B cell (primary cell): ENCODE data around the gene CDKAL1. TPM values are rescaled to one million over a fixed set of nuclear protein-coding genes. Genes with fewer than 3 reads are reported as not detected.

Experiments
- ATAC-seq: fragments of 200-7000 bp; cut with Tn5 transposase; one replicate; pipeline ENCODE4 v1.10.0; 2021; ENCODE audit warnings: low read depth, mild to moderate bottlenecking, moderate number of reproducible peaks, moderate library complexity
- CTCF ChIA-PET: fragments of 350-600 bp; sonication (Branson Sonifier 250); formaldehyde crosslinking; loops from one replicate; lab custom pipeline; 2021; ENCODE audit warnings: antibody characterized with exemption, inconsistent platforms; lab: Charles Lee
- POLR2A ChIA-PET: fragments of 350-600 bp; sonication (Branson Sonifier 250); formaldehyde crosslinking; loops from one replicate; lab custom pipeline; 2021; ENCODE audit warnings: antibody characterized with exemption; lab: Charles Lee
- DNase-seq: peaks from one replicate; pipeline ENCODE4 v3.0.0; 2013
- H2AFZ ChIP-seq: 2 replicates; pipeline ENCODE4 v1.6.1; 2012; ENCODE audit warnings: mild to moderate bottlenecking, low read depth, low read length; ENCODE audit not compliant: insufficient read depth, poor library complexity, severe bottlenecking
- H3K27ac ChIP-seq, 2 donors: 1 replicate in 1 of 2; 2 replicates in 1 of 2; pipeline ENCODE4 v1.5.1; 2012 to 2013; ENCODE audit warnings: low read length in 2 of 2, mild to moderate bottlenecking in 2 of 2, moderate library complexity in 1 of 2
- H3K27me3 ChIP-seq, 4 experiments: fragments of 200-600 bp in 1 of 4; sonication (generic) in 1 of 4; replicated peaks in 1 of 4; 1 replicate in 2 of 4; 2 replicates in 2 of 4; pipeline versions ENCODE4 v1.6.1 to v1.7.0; 2013 to 2016; ENCODE audit warnings: low read length in 3 of 4, mild to moderate bottlenecking in 2 of 4, mixed read lengths in 1 of 4, moderate library complexity in 1 of 4; ENCODE audit not compliant: insufficient read depth in 4 of 4, control insufficient read depth in 3 of 4; ENCODE audit errors: control extremely low read depth in 1 of 4
- H3K36me3 ChIP-seq, 2 experiments: replicated peaks in 1 of 2; 1 replicate in 1 of 2; 2 replicates in 1 of 2; pipeline versions ENCODE4 v1.6.1 to v1.7.1; 2013; ENCODE audit warnings: low read length in 1 of 2; ENCODE audit not compliant: insufficient read depth in 2 of 2, control insufficient read depth in 1 of 2; ENCODE audit errors: control extremely low read depth in 1 of 2, extremely low read depth in 1 of 2
- H3K4me1 ChIP-seq, 2 donors: fragments of 200-600 bp in 1 of 2; sonication (generic) in 1 of 2; 1 replicate in 1 of 2; 2 replicates in 1 of 2; pipeline versions ENCODE4 v1.5.1 to v1.6.1; 2013 to 2017; ENCODE audit warnings: low read length in 2 of 2; ENCODE audit not compliant: control insufficient read depth in 2 of 2, insufficient read depth in 2 of 2
- H3K4me2 ChIP-seq: replicated peaks from 2 replicates; pipeline ENCODE3; 2012; ENCODE audit warnings: mild to moderate bottlenecking, low read depth, low read length; ENCODE audit not compliant: poor library complexity, severe bottlenecking
- H3K4me3 ChIP-seq, 5 experiments: fragments of 200-600 bp in 1 of 5; sonication (generic) in 1 of 5; 1 replicate in 3 of 5; 2 replicates in 2 of 5; pipeline versions ENCODE4 v1.5.1 to v1.7.0; 2011 to 2016; ENCODE audit warnings: low read length in 4 of 5, mild to moderate bottlenecking in 4 of 5, low read depth in 2 of 5, control low read depth in 1 of 5, moderate library complexity in 1 of 5; ENCODE audit not compliant: insufficient read depth in 1 of 5; ENCODE audit errors: control extremely low read depth in 1 of 5, extremely low read depth in 1 of 5
- H3K79me2 ChIP-seq: fragments of 200-600 bp; sonication (generic); one replicate; pipeline ENCODE4 v1.6.0; 2016; ENCODE audit warnings: low read length; ENCODE audit not compliant: control insufficient read depth, insufficient read depth
- H3K9ac ChIP-seq: fragments of 200-600 bp; sonication (generic); 2 replicates; pipeline ENCODE4 v1.6.1; 2017; ENCODE audit warnings: mild to moderate bottlenecking, low read length, moderate library complexity
- H3K9me3 ChIP-seq, 3 donors: one replicate each; pipeline versions ENCODE4 v1.6.1 to v1.7.1; 2013; ENCODE audit warnings: low read length in 2 of 3; ENCODE audit not compliant: control insufficient read depth in 2 of 3, insufficient read depth in 1 of 3; ENCODE audit errors: control extremely low read depth in 1 of 3
- H4K20me1 ChIP-seq: 2 replicates; pipeline ENCODE4 v1.6.0; 2012; ENCODE audit warnings: mild to moderate bottlenecking, low read length; ENCODE audit not compliant: insufficient read depth, control insufficient read depth, poor library complexity, severe bottlenecking
- H3K27ac Mint-ChIP-seq: one replicate; pipeline ENCODE4 v1.8.0; 2021; ENCODE audit warnings: mixed read lengths
- H3K27me3 Mint-ChIP-seq: one replicate; pipeline ENCODE4 v1.8.0; 2021; ENCODE audit warnings: mixed read lengths
- H3K4me1 Mint-ChIP-seq: one replicate; pipeline ENCODE4 v1.8.0; 2021; ENCODE audit warnings: mixed read lengths
- H3K4me3 Mint-ChIP-seq: one replicate; pipeline ENCODE4 v1.8.0; 2021; ENCODE audit warnings: mixed read lengths
- H3K9me3 Mint-ChIP-seq: one replicate; pipeline ENCODE4 v1.8.0; 2022; ENCODE audit warnings: mixed read lengths; ENCODE audit not compliant: insufficient read depth
- EZH2 ChIP-seq: IDR thresholded peaks from 2 replicates; pipeline ENCODE4 v1.6.1; 2012; ENCODE audit warnings: borderline replicate concordance, low read depth, mild to moderate bottlenecking, moderate library complexity, low read length; ENCODE audit not compliant: insufficient read depth, poor library complexity, severe bottlenecking
- WGBS: methylation state at CpG from one replicate; pipeline ENCODE4 v1.1.5; 2013; ENCODE audit warnings: missing lambda C conversion rate; ENCODE audit not compliant: insufficient coverage; 5-methylcytosine and 5-hydroxymethylcytosine counted together
- intact Hi-C: fragments of 100-400 bp; cut with micrococcal nuclease; formaldehyde crosslinking; loops from one replicate; pipeline ENCODE4 v1.10.0; 2022
- polyA plus RNA-seq: library from polyadenylated mRNA; depleted of rRNA; stranded (reverse); fragments of >200 nt; gene quantifications from 2 replicates; pipeline ENCODE4 v1.2.3, GENCODE V29; 2012
- total RNA-seq, 2 donors: library from RNA; stranded (reverse); fragments of 120-200 nt in 1 of 2; gene quantifications; 1 replicate in 1 of 2; 2 replicates in 1 of 2; pipeline versions ENCODE4 v1.2.3 to v1.2.4, GENCODE V29; 2013 to 2022
- TF ChIP-seq, protein P1 (sequence below): fragments of 200-600 bp; IDR thresholded peaks from one replicate; pipeline ENCODE4 v1.8.0; 2022; ENCODE audit warnings: antibody characterized with exemption, mild to moderate bottlenecking

Gene CDKAL1
- total and polyA plus RNA-seq, 2 donors (not counting 1 experiment from before 2014, with no cell fraction given): 6.1 to 33.3 TPM

DNA sequence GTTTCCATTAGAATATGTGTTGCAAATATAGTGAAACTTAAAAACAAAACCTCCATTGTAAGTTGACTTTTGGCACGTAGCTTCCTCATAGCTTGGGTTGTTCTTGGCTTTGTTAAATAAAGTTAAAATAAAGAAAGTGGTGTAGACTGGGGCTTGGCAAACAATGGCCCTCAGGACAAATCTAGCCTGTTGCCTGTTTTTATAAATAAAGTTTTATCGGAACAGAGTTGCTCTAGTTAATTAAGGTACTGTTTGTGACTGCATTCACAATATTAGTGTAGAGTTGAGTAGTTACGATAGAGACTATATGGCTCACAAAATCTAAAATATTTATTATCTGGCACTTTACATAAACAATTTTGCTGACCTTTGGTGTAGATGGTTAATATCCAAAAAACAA lies 168.8 kb downstream of the CDKAL1 start:
- no peak overlapping the region for H3K4me3 ChIP-seq
- H3K4me1 ChIP-seq: no peaks in the 10 kb centered on the region
- H3K27ac Mint-ChIP-seq: no peak overlapping the region
- TF ChIP-seq EZH2: no peak
- TF ChIP-seq, protein P1, sequence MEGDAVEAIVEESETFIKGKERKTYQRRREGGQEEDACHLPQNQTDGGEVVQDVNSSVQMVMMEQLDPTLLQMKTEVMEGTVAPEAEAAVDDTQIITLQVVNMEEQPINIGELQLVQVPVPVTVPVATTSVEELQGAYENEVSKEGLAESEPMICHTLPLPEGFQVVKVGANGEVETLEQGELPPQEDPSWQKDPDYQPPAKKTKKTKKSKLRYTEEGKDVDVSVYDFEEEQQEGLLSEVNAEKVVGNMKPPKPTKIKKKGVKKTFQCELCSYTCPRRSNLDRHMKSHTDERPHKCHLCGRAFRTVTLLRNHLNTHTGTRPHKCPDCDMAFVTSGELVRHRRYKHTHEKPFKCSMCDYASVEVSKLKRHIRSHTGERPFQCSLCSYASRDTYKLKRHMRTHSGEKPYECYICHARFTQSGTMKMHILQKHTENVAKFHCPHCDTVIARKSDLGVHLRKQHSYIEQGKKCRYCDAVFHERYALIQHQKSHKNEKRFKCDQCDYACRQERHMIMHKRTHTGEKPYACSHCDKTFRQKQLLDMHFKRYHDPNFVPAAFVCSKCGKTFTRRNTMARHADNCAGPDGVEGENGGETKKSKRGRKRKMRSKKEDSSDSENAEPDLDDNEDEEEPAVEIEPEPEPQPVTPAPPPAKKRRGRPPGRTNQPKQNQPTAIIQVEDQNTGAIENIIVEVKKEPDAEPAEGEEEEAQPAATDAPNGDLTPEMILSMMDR: no peak
- no peak overlapping the region for H3K9ac ChIP-seq
- no peak overlapping the region for H2AFZ ChIP-seq
- H3K9me3 ChIP-seq: no peaks in the 10 kb centered on the region
- H3K4me3 Mint-ChIP-seq: no peak overlapping the region
- H4K20me1 ChIP-seq: peaks cover 4% of the 10 kb centered on the region
- peaks cover 14% of the 10 kb centered on the region for H3K79me2 ChIP-seq
- H3K27me3 ChIP-seq: no peaks in the 10 kb centered on the region
- POLR2A ChIA-PET: no interaction called here
- no peaks in the 10 kb centered on the region for H3K36me3 ChIP-seq
- H3K4me1 Mint-ChIP-seq: peaks cover 22% of the 10 kb centered on the region
- H3K27ac ChIP-seq: no peak overlapping the region
- intact Hi-C loops: no loop called here
- no peak overlapping the region for H3K4me2 ChIP-seq
- H3K9me3 Mint-ChIP-seq: no peaks in the 10 kb centered on the region
- H3K27me3 Mint-ChIP-seq: no peaks in the 10 kb centered on the region
- no peak for ATAC-seq
- CTCF ChIA-PET: no interaction called here
- no CpG with 5 or more reads among the region's 3 CpGs for WGBS
- no peak for DNase-seq

DNA sequence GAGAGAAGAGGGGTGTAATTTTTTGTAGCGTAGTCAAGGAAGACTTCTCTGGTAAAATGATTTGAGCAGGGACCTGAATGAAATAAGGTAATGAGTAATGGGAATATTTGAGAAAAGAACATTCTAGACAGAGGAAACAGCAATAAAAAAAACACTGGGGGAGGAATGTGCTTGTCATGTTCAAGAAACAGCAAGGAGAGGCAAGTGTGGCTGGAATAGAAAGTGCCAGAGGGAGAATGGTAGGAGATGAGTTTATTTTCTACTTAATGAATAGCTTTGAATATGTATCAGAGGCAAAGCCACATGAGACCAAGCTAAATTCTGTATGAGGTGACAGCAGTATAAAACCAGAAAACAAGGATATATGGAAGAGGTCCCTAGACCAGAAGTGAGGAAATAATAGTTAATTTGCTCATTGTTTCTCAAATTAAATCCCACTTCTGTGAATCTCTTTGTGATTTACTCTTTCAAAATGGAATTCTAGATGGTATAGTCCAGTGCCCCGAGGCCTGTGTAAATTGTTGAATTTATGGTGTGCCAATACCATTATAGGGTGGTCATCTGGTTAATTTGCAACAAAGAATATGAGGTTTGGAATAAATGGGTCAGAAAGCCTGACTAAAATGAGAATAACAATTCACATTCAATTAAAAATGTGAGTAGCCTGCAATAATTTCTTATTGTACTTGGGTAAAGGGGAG lies 170.2 kb downstream of the CDKAL1 start:
- ChIA-PET CTCF (no interaction called here), POLR2A (no interaction called here)
- Histone ChIP-seq H4K20me1 (peaks cover 4% of the 10 kb centered on the region), H2AFZ (no peak overlapping the region), H3K79me2 (peaks cover 14% of the 10 kb centered on the region), H3K9ac (no peak overlapping the region), H3K9me3 (no peaks in the 10 kb centered on the region), H3K4me3 (no peak overlapping the region), H3K27ac (no peak overlapping the region), H3K36me3 (no peaks in the 10 kb centered on the region), H3K4me1 (no peaks in the 10 kb centered on the region), H3K4me2 (no peak overlapping the region), H3K27me3 (no peaks in the 10 kb centered on the region)
- WGBS: 100% methylated on average over 1 of the region's 2 CpGs
- intact Hi-C loops: no loop called here
- no peaks in the 10 kb centered on the region for H3K27me3 Mint-ChIP-seq
- no peak for TF ChIP-seq EZH2
- no peak overlapping the region for H3K4me3 Mint-ChIP-seq
- DNase-seq (no peak), ATAC-seq (no peak)
- no peaks in the 10 kb centered on the region for H3K9me3 Mint-ChIP-seq
- peaks cover 18% of the 10 kb centered on the region for H3K4me1 Mint-ChIP-seq
- no peak overlapping the region for H3K27ac Mint-ChIP-seq
